Measurements from ENCODE around the gene TBC1D4.

- TF ChIP-seq POLR2A (IDR thresholded peaks at IDR 0.05; ENCODE audit: low read length) = no peak
- no peak for TF ChIP-seq GATA1 (IDR thresholded peaks at IDR 0.05; ENCODE audit: low read depth, low read length)
Measured at GRCh38 chr13:75432045-75432444, 49.9 kb downstream of the TBC1D4 start.

Measured in erythroblast (primary cell).